Measurements from ENCODE around the gene MUC7.
"Not testable (repeated sequence)": the region's sequence is repeated elsewhere in the genome, so short reads cannot be mapped to it uniquely, and the experiment has no call there.

MUC7 gene

DNA sequence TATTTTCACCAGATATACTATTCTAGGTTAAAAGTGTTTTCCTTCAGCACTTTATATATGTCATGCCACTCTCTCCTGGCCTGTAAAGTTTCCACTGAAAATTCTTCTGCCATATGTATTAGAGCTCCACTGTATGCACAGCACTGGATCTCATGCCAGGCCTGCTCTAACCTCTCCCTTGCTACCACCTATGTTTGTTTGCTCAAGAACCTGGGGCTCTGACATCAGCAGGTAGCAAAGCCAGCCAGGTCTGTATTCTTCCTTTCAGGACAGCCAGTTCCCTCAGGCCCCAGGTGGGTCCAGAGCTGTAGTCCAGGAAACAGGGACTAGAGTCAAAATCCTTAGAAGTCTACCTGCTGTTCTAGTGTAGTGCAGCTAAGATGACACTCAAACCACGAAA, 19.1 kb upstream of the MUC7 start:
- no peak overlapping the region for H3K4me3 ChIP-seq (ENCODE audit: low read depth, low read length)
- TF ChIP-seq, protein P1, sequence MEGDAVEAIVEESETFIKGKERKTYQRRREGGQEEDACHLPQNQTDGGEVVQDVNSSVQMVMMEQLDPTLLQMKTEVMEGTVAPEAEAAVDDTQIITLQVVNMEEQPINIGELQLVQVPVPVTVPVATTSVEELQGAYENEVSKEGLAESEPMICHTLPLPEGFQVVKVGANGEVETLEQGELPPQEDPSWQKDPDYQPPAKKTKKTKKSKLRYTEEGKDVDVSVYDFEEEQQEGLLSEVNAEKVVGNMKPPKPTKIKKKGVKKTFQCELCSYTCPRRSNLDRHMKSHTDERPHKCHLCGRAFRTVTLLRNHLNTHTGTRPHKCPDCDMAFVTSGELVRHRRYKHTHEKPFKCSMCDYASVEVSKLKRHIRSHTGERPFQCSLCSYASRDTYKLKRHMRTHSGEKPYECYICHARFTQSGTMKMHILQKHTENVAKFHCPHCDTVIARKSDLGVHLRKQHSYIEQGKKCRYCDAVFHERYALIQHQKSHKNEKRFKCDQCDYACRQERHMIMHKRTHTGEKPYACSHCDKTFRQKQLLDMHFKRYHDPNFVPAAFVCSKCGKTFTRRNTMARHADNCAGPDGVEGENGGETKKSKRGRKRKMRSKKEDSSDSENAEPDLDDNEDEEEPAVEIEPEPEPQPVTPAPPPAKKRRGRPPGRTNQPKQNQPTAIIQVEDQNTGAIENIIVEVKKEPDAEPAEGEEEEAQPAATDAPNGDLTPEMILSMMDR (IDR thresholded peaks at IDR 0.05; ENCODE audit: insufficient read depth, low read depth, low read length, missing control alignments) = no peak
- no peak for DNase-seq (ENCODE audit: low read depth)

DNA sequence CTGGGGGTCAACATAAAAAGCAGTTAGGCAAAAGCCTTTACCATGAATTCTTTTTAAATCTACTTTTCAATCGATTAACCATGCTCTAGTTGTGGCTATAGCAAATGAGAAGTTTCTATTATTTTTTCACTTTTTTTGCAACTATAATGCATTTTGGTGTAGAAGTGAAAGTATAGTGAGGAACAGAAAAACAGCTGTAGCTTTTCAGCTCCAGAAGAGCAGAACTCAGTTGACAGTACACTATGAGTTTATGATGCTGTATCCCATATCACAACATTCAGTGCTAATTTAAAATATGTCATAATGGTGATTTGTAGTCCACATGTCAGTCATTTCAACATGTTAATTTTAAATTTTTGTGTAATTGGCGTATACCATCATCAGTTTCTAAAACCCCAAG, 8.7 kb upstream of the MUC7 start:
- DNase-seq (ENCODE audit: low read depth) = no peak
- TF ChIP-seq, protein P1 (IDR thresholded peaks at IDR 0.05; ENCODE audit: insufficient read depth, low read depth, low read length, missing control alignments) = no peak
- no peak overlapping the region for H3K4me3 ChIP-seq (ENCODE audit: low read depth, low read length)

GRCh38 chr4:70473679-70474078, 1.7 kb downstream of the MUC7 start:
- H3K4me3 ChIP-seq (ENCODE audit: low read depth, low read length) = no peak overlapping the region
- no peak for DNase-seq (ENCODE audit: low read depth)
- TF ChIP-seq, protein P1 (IDR thresholded peaks at IDR 0.05; ENCODE audit: insufficient read depth, low read depth, low read length, missing control alignments) = no peak

GRCh38 chr4:70488748-70489147, 16.8 kb downstream of the MUC7 start:
- TF ChIP-seq, protein P1 (IDR thresholded peaks at IDR 0.05; ENCODE audit: insufficient read depth, low read depth, low read length, missing control alignments) = no peak
- DNase-seq (ENCODE audit: low read depth) = no peak
- no peak overlapping the region for H3K4me3 ChIP-seq (ENCODE audit: low read depth, low read length)

DNA sequence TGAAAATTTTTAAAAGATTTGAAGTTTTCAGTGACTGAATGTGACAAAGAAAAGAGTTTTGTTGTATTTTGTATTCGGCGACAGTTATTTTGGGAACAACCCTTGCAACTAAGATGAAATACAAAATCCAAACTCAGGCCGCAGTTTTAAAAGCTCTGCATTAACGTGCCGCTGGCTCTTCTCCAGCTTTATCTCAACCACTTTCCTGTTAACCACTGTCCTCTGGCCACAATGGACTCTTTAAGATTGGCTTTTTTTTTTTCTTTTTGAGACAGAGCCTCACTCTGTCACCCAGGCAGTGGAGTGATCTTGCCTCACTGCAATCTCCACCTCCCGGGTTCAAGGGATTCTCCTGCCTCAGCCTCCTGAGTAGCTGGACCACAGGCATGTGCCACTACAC, 24.2 kb downstream of the MUC7 start:
- no peak overlapping the region for H3K4me3 ChIP-seq (ENCODE audit: low read depth, low read length)

DNA sequence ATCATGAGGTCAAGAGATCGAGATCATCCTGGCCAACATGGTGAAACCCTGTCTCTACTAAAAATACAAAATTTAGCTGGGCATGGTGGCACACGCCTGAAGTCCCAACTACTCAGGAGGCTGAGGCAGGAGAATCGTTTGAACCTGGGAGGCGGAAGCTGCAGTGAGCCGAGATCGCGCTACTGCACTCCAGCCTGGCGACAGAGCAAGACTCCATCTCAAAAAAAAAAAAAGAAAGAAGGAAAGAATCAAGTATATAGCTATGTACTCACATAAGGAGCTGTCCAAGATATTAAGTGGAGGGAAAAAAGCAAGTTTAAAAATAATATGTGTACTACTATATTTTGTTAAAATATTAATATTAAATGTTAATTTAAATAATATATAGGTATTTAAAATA, 29.8 kb downstream of the MUC7 start:
- DNase-seq (ENCODE audit: low read depth); H3K4me3 ChIP-seq (ENCODE audit: low read depth, low read length): not testable (repeated sequence)

More for the DNA sequence above, 24.2 kb downstream of the MUC7 start:
- TF ChIP-seq, protein P1 (IDR thresholded peaks at IDR 0.05; ENCODE audit: insufficient read depth, low read depth, low read length, missing control alignments) = no peak
- no peak for DNase-seq (ENCODE audit: low read depth)

DNA sequence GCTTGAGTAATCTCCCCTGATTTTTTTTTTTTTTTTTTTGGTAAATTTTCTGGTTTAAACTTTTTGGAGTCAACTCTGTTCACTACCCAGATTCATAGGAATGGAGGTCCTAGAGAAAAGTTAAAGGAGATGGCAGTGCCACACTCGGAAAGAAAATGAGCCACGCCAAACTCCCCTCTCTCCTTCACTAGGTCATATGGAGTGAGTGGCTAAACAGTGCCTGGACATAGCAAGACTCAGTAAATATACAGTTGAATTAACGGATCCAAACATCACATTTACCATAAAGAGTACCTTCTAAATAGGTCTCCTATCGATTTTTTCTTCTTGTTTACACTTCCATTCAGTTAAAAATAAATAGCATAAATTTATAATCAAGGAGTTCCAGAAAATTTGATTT, 32.7 kb downstream of the MUC7 start:
- TF ChIP-seq, protein P1 (IDR thresholded peaks at IDR 0.05; ENCODE audit: insufficient read depth, low read depth, low read length, missing control alignments) = no peak
- no peak overlapping the region for H3K4me3 ChIP-seq (ENCODE audit: low read depth, low read length)
- DNase-seq (ENCODE audit: low read depth) = no peak

All from GM12865 (cell line).